NCI-H1930 (cell line): Measurements from ENCODE around the gene APRT.
"Not testable (repeated sequence)": the region's sequence is repeated elsewhere in the genome, so short reads cannot be mapped to it uniquely, and the experiment has no call there.

Experiments
- DNase-seq, 2 experiments: peaks; one replicate each; lab custom pipeline; 2025; lab: John Stamatoyannopoulos, UW

APRT gene

DNA sequence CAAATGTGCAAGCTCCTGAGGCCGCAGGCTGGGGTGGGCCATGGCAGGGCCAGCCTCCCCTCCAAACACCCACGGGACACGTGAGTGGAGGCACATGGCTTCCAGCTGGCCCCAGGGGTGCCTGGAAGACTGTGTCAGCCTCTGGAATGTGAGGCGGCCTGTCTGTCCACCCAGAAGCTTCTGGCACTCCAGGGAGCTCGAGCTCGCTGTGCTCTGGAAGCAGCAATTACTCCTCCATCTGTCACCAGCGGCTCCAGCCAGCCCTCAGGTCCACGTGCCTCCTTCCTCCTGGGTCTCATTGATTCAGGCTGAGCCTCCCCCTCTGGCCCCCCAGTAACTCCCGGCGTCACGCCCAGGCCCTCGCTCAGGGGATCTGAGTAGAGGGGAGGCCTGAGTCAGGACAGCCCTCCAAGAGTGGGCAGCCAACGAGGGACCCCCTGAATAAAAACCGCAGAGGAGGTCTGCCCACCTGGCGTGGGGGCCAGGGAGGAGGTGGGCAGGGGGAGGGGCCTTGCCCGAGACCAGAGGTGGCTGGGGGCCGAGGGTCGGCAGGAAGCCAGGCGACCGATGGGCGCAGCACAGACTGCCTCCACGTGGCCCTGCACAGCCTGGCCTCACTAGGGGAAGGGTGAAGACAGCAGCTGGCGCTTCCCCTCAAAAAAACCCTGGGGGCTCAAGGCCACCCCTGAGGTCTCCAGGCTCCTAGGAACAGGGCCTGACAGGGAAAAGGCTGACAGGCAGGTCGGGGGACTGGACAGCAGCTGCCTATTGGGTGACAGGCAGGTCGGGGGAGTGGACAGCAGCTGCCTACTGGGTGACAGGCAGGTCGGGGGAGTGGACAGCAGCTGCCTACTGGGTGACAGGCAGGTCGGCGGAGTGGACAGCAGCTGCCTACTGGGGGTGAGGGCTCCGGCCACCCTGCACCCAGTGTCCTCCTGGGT lies 38.6 kb downstream of the APRT start:
- DNase-seq = no peak

DNA sequence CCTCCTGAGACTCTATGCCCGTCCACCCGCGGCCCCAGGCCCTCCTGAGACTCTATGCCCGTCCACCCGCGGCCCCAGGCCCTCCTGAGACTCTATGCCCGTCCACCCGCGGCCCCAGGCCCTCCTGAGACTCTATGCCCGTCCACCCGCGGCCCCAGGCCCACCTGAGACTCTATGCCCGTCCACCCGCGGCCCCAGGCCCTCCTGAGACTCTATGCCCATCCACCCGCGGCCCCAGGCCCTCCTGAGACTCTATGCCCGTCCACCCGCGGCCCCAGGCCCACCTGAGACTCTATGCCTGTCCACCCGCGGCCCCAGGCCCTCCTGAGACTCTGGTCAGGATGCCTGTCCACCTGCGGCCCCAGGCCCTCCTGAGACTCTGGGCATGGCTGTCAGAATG lies 39.9 kb downstream of the APRT start:
- not testable (repeated sequence) for DNase-seq

DNA sequence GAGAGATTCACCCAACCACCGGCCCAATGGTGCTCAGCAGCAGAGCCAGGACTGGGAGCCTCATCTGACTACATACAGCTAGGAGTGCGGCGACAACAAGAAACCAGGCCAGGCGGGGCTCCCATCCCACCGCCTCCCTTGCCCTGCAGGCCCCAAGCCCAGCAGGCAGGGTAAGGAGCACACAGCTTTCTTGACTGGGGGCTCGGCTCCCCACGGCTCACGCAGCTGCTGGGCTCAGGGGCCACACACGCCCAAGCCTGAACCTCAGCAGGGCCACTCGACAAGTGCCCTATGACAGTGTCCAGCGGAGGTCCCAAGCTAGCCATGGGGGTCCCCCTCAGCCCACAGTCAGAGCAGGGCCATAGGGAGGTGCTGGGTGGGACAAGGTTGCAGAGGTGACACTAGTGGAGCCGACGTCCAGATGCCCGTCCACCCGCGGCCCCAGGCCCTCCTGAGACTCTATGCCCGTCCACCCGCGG lies 40.4 kb downstream of the APRT start:
- DNase-seq = no peak

DNA sequence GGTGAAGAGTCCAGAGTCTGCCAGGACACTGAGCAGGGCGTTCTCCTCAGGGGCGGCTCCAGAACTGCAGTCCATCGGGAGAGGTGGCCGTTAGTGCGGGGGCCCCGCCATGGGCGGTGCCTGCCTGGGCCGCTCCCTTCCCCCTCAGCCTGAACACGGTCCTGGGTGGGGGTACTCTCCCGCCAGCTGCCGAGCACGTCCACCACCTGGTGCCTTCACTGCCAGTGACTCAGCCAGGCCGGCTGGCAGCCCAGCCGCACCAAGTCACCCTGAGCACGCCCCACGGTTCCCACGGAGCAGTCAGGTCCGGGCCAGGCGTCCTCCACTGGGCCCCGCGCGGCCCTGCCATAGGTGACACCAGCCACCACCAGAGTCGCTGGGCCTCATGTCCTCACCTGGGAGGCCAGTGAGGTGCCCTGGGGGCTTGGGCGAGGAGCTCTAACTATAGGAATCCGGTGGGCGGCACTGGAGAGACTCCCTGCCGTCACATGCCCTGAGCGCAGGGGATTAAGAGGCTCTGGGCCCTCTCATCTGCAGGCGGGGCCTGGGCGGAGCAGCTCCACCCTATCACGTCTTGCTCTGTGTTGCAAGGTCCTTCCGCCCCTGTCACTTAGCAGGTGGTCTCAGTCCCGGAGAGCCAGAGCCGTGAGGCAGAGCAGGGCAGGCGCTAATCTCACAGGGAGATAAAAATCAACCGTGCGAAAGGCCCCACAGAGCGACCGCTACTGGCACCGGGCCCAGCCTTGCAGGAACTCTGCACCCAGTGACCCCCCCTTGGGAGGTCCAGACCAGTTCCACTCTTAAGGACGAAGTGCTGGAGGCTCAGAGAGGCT lies 41.1 kb downstream of the APRT start:
- DNase-seq = no peak

DNA sequence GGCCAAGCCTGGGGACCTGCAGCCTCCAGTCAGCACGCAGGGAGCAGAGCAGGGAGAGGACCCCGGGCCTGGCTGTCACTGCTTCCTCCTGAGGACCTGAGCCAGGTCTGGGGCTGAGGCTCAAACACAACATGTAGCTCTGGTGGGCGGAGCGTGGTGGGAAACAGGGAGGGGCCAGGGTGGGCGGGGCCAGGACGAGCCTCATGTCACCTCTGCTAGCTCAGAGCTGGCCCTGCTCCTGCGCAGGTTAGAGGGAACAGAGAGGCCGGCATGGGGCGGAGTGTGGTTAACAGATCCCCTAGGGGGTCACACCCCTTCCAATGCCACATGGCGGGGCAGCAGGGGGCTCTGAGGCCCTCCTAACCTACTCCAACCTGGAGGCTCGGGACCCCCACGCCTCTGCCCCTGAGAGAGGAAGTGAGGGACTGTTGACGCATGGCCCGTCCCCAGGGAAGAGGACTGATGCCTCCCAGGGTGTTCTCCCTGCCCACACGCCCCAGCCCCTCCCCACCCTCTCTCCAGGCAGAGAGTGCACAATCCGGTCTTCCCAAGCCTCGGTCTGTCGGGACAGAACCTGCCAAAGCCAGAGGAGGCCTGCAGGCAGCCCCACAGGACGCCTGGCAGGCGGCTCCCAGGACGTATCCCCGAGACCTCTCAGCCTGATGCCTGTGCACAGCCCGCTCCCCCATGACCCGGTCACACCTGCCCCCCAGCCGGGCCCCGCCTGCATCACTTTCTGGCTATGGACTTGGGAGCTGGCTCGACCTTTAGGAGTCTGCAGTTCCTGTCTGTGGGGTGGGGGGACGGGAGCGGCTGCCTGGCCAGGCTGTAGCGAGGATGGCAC lies 41.9 kb downstream of the APRT start:
- no peak for DNase-seq

DNA sequence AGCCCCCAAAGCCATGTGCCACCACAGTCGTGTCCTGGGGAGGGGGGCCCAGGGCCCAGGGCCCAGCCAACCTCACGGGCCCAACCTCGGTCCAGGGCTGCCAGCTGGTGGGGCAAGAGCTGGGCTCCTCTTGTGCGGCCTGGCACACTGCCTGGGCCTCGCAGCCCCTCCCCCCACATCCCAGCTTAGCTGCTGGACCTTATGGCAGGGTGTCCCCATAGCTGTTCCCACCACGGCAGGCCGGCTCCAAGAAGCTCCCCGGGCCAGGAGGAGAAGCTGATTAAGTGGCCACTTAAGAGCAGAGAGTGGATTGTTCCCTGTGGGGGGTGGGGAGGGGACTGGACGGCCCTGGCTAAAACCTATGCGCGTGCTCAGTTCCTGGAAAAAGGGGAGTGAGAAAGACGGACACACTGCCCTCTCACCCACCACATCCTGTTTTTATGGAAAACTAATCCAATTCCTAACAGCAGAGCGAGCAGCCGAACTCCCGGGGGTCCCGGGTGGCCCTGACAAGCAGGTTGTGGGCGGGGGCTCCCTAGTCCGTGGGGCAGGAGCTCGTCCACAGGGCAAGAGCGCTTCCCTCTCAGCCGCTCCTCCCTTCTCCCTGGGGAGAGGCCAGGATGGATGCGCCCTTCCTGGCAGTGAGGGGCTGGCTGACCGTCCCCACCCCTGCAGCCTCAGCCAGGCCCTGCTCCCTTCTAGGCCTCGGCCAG lies 43.5 kb downstream of the APRT start:
- no peak for DNase-seq

DNA sequence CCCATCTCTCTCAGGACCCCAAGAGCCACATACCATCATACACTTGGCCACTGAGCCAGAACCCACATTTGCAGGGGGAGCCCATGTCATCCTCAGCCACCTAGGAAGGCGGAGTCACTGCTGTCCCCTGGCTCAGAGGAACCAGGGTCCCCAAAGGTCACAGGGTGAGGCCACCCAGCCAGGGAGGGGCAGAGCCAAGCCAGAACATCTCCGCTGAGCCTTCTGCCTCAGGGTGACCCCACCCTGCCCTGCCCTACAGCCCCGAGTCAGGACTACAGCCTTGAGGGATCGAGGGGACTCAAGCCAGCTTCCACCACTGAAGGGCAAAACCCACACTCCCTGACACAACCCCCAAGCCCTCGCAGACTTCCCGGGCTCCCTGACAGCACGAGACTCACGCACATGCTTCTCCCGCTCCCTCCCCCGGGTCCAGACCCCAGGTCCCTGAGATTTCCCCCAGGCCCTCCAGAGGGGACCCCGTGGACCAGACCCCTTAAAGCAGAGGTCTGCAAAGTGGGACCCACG lies 44.1 kb downstream of the APRT start:
- no peak for DNase-seq

DNA sequence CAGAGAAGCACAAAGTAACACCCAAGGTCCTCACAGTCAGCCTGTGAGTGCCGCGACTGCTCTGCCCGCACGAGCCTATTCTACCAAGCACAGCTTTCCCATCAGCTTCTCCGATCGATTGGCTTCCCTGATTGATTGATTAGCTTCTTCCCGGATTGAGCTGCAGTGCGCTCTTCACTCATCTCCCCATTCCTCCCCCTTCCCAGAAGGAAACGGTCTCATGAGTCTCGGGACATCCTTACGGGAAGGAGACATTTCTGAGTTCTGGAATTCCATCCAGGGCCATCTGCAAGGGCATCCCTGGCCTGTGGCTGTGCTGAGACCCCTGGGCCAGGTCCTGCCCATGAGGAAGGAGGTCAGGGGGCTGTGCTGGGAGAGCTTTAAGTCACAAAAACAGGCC lies 44.8 kb downstream of the APRT start:
- no peak for DNase-seq

DNA sequence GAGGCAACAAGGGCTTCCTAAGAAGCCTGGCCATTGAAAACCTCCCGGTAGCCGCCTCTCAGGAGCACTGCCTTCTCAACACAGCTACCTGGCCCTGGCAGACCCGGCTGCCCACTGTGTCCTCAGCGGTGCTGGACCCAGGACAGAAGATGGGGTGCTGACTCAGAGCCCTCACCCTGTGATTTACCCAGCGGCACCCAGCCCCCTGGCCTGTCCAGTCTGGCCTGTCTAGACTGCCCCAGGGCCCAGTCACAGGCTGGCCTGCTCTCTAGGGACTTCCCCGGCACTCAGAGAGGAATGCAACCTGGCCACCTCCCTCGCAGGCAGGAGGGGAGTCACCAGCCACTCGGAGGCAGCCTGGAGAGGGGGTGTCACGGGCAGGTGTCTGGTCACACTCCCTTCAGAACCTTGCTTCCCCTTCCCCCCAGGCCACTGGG lies 46.8 kb downstream of the APRT start:
- no peak for DNase-seq

DNA sequence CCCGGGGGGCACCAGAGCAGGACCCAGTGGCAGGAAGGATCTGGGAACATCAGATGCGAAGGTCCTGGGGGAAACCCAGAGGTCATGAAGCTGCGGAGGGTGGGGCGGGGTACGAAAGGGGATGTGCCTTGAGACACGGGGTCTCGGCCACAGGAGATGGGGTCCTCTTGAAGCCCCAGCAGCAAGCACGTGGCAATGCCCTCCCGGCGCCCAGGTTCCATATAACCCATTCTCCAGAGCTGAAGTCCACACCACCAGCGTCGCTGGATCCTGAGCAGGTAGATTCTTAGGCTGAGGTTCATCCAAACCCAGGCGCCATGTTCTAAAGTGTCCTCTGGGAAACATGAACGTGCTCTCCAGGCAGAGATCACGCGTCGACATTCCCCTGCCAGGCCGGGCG lies 47.6 kb downstream of the APRT start:
- no peak for DNase-seq

DNA sequence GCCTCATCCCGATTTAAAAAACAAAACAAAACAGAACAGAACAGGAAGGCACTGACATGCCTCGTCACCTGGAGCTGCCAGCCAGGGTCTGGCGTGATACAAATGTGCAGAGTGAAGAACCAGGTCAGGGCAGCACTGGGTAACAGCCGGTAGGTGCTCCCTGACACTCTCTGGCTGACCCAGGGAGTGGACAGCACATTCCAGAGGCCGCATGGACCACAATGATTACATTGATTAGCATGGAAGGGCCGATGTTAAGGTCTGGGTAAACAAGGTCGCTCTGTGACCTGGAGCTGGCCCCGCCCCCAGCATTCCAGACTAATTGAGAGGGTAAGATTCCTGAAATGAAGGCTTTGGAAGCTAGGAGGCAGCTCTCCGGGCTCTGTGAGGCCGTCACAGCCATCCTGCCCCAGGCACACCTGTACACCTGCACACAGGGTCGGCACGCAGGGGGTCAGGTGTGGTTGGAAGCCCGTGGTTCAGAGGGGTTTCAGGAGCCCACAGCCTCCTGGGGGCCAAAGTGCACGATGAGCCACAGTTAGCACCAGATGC lies 48.1 kb downstream of the APRT start:
- DNase-seq = no peak

DNA sequence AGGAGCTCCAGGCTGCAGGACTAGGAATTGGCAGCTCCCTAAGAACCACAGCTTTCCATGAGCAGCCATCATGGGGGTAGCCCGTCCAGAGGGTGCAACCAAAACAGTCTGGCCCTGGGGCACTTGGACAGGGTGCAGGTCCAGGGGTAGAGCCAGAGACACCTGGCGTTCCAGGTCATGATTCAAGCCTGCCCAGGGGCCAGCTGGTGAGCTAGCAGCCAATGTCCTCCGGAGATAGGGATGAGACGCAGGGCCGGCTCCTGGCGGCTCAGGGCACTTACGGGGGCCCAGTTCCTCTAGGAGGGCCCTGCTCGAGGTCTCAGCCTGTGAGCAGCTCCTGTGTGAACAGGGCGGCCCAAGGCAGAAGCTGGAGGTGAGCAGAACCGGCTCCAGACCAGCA lies 48.8 kb downstream of the APRT start:
- no peak for DNase-seq

DNA sequence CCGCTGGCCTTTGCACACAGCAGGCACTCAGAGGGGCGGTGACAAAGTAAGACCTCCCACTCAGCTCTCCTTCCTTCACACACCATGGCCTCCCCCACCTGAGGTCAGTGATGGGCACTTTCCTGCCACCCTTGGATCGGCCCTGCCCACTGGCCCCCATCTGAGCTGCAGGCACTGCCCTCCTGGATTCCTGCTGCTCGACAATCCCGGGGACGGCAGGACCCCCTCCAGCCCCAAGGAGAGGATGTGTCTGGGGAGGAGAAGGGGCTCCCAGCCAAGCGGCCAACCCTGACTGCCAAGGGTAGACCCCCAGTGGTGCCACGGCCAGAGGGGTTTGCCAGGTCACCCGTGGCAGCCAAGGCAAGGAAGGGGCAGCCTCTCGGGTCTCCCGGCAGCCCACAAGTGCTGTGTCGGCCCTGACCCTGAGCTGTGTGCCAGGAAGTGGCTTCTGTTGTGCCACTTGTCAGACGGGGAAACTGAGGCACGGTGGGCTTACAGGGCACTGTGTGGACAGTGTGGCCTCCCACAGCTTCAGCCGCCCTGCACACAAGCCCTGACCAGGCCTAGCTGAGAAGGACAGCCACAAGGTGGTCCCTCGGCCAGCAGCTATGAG lies 49.4 kb downstream of the APRT start:
- DNase-seq = no peak

DNA sequence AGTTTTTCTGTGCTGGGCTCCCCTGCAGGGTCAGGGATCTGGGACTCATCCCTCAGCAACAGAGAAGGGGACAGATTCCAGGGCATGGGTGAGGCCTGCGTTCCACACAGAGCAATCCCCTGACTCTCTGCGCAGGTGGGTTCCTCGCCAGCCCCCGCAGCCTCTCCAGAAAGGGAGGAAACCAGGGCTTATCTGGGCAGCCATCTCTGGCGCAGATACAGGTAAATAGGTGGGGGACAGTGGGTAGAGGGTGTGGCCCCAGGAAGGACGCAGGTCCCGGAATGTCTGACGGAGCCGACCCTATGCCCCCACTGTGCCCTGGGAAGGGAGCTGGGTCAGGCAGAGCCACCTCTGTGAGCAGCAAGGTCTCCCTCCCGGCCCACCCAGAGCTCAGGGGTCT lies 49.9 kb downstream of the APRT start:
- DNase-seq = no peak

DNA sequence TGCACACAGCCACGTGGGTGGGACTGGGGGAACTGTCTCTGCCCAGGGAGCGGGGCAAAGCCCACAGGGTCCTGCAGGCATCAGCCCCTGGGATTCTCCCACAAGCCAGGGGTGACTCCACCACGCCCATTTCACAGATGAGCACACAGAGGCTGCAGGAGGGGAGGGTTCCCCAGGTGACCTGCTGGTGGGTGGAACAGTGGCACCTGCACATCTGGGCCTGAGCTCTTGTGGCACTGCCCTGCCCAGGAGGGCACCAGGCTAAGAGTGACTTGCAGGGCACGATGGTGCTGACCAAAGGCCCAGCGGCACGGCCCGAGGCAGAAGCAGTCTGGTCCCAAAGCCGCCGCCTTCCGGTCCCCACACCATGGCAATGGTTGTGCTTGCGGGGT lies 50.6 kb downstream of the APRT start:
- no peak for DNase-seq

DNA sequence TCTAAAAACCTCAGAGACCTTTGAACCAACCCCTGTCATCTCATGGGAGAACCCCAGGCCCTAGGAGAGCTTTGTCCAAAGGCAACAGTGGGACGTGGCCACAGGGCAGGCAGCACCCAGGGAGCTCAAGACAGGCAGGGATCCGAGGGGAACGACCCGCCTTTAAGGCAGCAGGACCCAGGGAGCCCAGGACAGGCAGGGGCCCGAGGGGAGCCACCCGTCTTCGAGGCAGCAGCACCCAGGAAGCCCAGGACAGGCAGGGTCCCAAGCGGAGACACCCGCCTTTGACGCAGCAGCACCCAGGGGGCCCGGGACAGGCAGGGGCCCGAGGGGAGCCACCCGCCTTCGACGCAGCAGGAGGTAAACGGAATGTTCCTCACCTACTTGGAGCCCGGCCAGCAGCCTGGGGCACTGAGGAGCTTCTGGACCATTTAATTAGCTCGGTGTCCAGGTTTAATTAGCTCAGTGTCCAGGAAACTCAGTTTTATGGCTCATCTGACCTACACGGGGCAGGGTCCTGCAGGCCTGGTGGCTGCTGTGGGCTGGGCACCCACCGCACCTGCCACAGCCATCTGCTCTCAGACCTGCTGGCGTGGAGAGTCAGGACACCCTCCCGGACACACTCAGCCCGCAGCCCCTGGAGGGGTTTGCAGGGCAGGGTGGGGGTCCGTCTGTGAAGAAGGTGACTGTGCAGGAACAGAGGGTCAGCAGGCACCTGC lies 51.1 kb downstream of the APRT start:
- no peak for DNase-seq

DNA sequence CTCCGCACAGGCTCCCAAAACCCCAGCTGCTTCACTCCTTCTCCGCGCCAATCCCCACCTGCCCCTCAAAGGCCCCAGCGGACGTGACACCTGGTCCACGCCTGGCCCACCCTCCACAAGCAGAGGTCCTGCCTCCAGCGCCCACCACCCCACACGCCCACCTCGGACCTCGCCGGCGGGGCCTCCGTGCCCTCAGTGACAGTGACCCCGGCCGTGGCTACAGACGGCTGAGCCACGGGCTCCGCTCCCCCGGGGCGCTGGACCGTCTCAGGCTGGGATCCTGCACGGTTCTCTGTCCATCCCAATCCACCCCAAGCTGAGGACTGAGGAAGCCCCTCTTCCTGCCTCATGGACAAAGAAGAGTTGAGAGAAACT lies 51.8 kb downstream of the APRT start:
- no peak for DNase-seq
